SK-N-MC (cell line): ENCODE measurements around the gene CAPN3.
"Not testable (repeated sequence)": the region's sequence is repeated elsewhere in the genome, so short reads cannot be mapped to it uniquely, and the experiment has no call there.

Experiments
- DNase-seq: peaks from one replicate; pipeline ENCODE4 v3.0.0-alpha.2; 2011; ENCODE audit warnings: low read depth, low spot score
- H3K27ac ChIP-seq: fragments of 200-600 bp; sonication (generic); 2 replicates; pipeline ENCODE4 v1.5.1; 2016; ENCODE audit warnings: mixed run types
- H3K36me3 ChIP-seq: fragments of 200-600 bp; sonication (generic); 2 replicates; pipeline ENCODE4 v1.6.1; 2017; ENCODE audit warnings: antibody characterized with exemption, low read length, mixed read lengths; ENCODE audit not compliant: insufficient read depth
- H3K4me3 ChIP-seq: fragments of 200-600 bp; sonication (generic); 2 replicates; pipeline ENCODE4 v1.5.1; 2016
- H3K9ac ChIP-seq: fragments of 200-600 bp; sonication (generic); 2 replicates; pipeline ENCODE4 v1.8.0; 2017; ENCODE audit warnings: mixed run types, mixed read lengths; ENCODE audit not compliant: insufficient read length
- H3K9me3 ChIP-seq: fragments of 200-600 bp; sonication (generic); 2 replicates; pipeline ENCODE4 v1.6.1; 2017; ENCODE audit warnings: low read depth, mild to moderate bottlenecking, antibody characterized with exemption, low read length, moderate library complexity, mixed read lengths
- EZH2 ChIP-seq: fragments of 200-600 bp; sonication (generic); IDR thresholded peaks from one replicate; pipeline ENCODE4 v1.6.1; 2017; ENCODE audit warnings: antibody characterized with exemption
- FOXP2 ChIP-seq: optimal IDR thresholded peaks from 2 replicates; pipeline ENCODE3; 2011; ENCODE audit warnings: mild to moderate bottlenecking, moderate library complexity; ENCODE audit not compliant: insufficient read depth; ENCODE audit errors: extremely low read length, control extremely low read depth
- POLR2AphosphoS5 ChIP-seq: IDR thresholded peaks from 2 replicates; pipeline ENCODE4 v1.6.1; 2012; ENCODE audit warnings: mild to moderate bottlenecking, low read depth, low read length, borderline replicate concordance

The CAPN3 gene

DNA sequence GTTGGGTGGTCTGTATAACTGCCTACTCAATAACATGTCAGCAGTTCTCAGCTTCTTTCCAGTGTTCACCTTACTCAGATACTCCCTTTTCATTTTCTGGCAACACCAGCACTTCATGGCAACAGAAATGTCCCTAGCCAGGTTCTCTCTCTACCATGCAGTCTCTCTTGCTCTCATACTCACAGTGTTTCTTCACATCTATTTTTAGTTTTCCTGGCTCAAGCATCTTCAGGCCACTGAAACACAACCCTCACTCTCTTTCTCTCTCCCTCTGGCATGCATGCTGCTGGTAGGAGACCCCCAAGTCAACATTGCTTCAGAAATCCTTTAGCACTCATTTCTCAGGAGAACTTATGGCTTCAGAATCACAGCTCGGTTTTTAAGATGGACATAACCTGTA, at the start of gene CAPN3:
Gene CAPN3, plus strand, starts transcription at position 253 of the 400 bp plus-strand sequence. CDS start 305 bp downstream, outside the sequence.
- Histone ChIP-seq H3K36me3 (no peaks in the 10 kb centered on the region), H3K4me3 (no peak within 1 kb of the TSS), H3K27ac (no peak within 1 kb of the TSS), H3K9ac (no peak within 1 kb of the TSS), H3K9me3 (no peaks in the 10 kb centered on the region)
- DNase-seq, result no peak
- TF ChIP-seq EZH2 (no peak), FOXP2 (no peak), POLR2AphosphoS5 (no peak)

DNA sequence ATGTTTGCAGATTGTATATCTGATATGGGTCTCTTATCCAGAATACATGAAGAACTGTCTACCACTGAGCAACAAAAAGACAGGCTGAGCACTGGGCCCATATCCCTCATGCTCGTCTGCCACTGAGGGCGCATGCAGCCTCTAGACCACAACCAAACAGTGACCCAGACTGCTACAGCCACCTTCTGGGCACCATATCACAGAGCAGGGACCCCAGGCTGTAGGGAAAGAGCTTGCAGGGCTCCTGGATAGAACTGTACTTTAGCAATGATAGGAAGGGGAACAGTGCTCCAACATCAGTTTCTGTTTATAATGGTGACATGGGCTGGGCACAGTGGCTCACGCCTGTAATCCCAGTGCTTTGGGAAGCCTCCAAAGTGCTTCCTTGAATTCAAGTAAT, 45.8 kb upstream of the CAPN3 start:
- no peaks in the 10 kb centered on the region for H3K9me3 ChIP-seq
- TF ChIP-seq EZH2, result no peak
- no peak for TF ChIP-seq FOXP2
- TF ChIP-seq POLR2AphosphoS5, result no peak
- DNase-seq, result no peak
- no peak overlapping the region for H3K9ac ChIP-seq
- no peak overlapping the region for H3K27ac ChIP-seq
- H3K36me3 ChIP-seq, result no peaks in the 10 kb centered on the region
- no peak overlapping the region for H3K4me3 ChIP-seq

DNA sequence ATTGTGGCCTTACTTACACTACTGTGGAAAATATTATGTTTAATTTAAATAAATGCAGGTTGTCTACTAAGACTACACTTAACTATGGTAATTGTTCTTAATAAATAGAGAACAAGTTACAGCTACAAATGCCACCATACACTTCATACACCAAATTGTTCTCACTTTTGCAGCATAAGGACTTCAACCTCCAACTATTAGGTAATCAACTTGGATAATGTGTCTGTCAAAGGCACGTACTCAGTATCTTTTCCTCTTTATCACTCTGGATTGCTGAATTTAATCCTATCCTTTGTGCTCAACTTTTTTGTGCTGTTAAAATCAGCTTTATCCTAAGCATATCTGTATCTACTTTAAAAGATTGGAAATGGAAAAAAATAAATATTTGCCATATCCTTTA, 44.5 kb upstream of the CAPN3 start:
- no peak for DNase-seq
- H3K36me3 ChIP-seq, result no peaks in the 10 kb centered on the region
- no peak overlapping the region for H3K4me3 ChIP-seq
- H3K9ac ChIP-seq, result no peak overlapping the region
- H3K27ac ChIP-seq, result no peak overlapping the region
- no peaks in the 10 kb centered on the region for H3K9me3 ChIP-seq
- no peak for TF ChIP-seq FOXP2
- TF ChIP-seq POLR2AphosphoS5, result no peak
- TF ChIP-seq EZH2, result no peak

DNA sequence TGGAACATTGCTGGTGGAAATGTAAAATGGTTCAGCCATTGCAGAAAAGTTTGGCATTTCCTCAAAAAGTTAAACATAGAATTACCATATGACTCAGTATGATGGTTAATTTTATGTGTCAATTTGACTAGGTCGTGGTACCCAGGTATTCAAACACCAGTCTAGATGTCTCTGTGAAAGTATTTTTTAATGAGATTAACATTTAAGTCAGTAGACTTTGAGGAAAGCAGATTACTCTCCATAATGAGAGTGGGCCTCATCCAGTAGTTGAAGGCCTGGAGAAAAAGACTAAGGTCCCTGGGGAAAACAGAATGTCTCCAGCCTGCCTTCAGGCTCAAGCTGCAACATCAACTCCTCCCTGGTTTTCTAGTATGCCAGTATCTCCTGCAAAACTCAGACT, 43.8 kb upstream of the CAPN3 start:
- no peak for DNase-seq
- Histone ChIP-seq H3K4me3 (no peak overlapping the region), H3K9ac (no peak overlapping the region), H3K27ac (no peak overlapping the region), H3K9me3 (no peaks in the 10 kb centered on the region), H3K36me3 (no peaks in the 10 kb centered on the region)
- TF ChIP-seq POLR2AphosphoS5, result no peak
- TF ChIP-seq FOXP2, result no peak
- TF ChIP-seq EZH2, result no peak

DNA sequence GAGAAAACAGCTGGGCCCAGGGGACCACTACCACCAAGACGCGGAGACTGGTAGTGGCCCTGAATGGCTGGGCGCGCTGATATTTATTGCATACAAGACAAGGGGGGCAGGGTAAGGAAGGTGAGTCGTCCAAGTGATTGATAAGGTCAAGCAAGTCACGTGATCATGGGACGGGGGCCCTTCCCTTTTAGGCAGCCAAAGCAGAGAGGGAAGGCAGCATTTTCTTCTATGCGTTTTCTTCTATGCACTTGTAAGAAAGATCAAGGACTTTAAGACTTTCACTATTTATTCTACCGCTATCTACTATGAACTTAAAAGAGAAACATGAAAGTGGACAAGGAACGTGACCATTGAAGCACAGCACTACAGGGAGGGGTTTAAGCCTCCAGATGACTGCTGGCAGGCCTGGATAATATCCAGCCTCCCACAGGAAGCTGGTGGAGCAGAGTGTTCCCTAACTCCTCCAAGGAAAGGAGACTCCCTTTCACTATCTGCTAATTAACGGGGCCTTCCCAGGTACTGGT, 43.0 kb upstream of the CAPN3 start:
- not testable (repeated sequence) for DNase-seq, H3K9me3 ChIP-seq, H3K9ac ChIP-seq

DNA sequence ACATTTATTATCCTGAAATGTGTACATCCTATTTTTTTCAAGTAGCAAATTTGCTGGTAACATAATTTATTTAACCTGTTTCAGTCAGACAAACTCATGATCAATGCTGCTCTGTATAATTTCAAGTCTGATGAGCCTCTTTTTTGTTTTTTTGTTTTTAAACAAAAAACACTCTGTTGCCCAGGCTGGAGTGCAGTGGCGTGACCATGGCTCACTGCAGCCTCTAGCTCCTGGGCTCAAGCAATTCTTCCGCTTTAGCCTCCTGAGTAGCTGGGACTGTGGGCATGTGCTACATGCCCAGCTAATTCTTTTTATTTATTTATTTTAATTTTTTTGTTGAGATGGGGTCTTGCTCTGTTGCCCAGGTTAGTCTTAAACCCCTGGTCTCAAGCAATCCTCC, 40.1 kb upstream of the CAPN3 start:
- H3K9me3 ChIP-seq, result no peaks in the 10 kb centered on the region
- no peaks in the 10 kb centered on the region for H3K36me3 ChIP-seq
- TF ChIP-seq FOXP2 (no peak), POLR2AphosphoS5 (no peak), EZH2 (no peak)
- H3K4me3 ChIP-seq, result no peak overlapping the region
- no peak for DNase-seq
- H3K27ac ChIP-seq, result no peak overlapping the region
- no peak overlapping the region for H3K9ac ChIP-seq

More for the DNA sequence above, 43.0 kb upstream of the CAPN3 start:
- H3K27ac ChIP-seq, H3K36me3 ChIP-seq, H3K4me3 ChIP-seq: not testable (repeated sequence)

DNA sequence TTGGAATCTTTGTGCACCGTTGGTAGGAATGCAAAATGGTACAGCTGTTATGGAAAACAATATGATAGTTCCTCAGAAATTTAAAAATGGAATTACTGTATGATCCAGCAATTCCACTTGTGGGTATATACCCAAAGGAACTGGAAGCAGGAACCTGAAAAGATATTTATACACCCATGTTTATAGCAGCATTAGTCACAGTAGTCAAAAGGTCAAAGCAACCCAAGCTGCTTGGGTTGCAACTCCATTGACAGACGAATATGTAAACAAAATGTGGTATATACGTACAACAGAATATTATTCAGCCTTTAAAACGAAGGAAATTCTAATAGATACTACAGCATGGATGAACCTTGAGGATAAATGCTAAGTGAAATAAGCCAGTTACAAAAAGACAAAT, 35.0 kb upstream of the CAPN3 start:
- no peak for DNase-seq
- no peak for TF ChIP-seq FOXP2
- TF ChIP-seq EZH2, result no peak
- no peak for TF ChIP-seq POLR2AphosphoS5

DNA sequence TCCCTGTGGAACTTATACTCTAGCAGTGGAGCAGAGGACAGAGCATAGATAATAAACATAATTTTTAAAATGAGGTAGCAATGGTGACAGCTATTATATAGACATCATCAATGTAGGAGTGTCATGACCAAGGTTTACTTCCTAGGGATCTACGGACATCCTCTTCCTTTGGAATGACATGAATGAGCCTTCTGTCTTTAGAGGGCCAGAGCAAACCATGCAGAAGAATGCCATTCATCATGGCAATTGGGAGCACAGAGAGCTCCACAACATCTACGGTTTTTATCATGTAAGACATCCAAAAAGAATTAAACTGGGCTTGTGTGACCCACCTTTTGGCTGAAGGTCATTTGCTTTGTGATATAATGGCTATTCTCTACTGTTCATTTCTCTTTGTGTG, 30.1 kb upstream of the CAPN3 start:
- TF ChIP-seq EZH2 (no peak), FOXP2 (no peak), POLR2AphosphoS5 (no peak)
- no peak for DNase-seq
- no peaks in the 10 kb centered on the region for H3K36me3 ChIP-seq
- no peak overlapping the region for H3K27ac ChIP-seq
- no peak overlapping the region for H3K9ac ChIP-seq
- no peak overlapping the region for H3K4me3 ChIP-seq
- H3K9me3 ChIP-seq, result no peaks in the 10 kb centered on the region

More for the DNA sequence above, 35.0 kb upstream of the CAPN3 start:
- H3K36me3 ChIP-seq, result no peaks in the 10 kb centered on the region
- no peak overlapping the region for H3K9ac ChIP-seq
- no peaks in the 10 kb centered on the region for H3K9me3 ChIP-seq
- H3K4me3 ChIP-seq, result no peak overlapping the region
- no peak overlapping the region for H3K27ac ChIP-seq

DNA sequence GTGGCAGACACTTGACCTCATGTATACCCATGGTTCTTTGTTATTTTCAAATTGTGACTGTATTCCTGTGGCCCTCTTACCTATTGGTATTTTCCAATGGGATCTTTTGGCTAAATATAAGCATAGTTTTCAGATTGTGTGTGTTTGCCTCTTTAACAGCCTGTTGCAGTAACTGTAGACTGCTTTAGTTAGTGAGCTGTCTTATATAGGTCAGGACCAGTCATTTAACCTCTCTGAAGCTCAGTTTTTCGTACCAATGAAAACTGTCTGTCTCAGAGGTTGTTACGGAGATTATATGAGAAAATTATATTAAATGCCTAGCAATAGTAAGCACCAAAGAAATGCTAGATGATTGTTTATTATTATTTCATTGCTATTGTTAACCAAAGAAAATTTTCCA, 29.3 kb upstream of the CAPN3 start:
- no peak for DNase-seq
- Histone ChIP-seq H3K36me3 (no peaks in the 10 kb centered on the region), H3K9me3 (no peaks in the 10 kb centered on the region), H3K4me3 (no peak overlapping the region), H3K9ac (no peak overlapping the region), H3K27ac (no peak overlapping the region)
- TF ChIP-seq POLR2AphosphoS5 (no peak), EZH2 (no peak), FOXP2 (no peak)
